Mesenchymal stem cell (in vitro differentiated cells and primary cell): ENCODE results near the gene SIGLEC11.
"Not testable (repeated sequence)": the region's sequence is repeated elsewhere in the genome, so short reads cannot be mapped to it uniquely, and the experiment has no call there.

Source experiments
- DNase-seq: peaks from one replicate; pipeline ENCODE4 v3.0.0-alpha.2; 2013
- H2AFZ ChIP-seq: one replicate; pipeline ENCODE4 v1.6.1; 2013; ENCODE audit warnings: low read depth, mild to moderate bottlenecking, control low read depth, inconsistent platforms, low read length, moderate library complexity
- H2AK5ac ChIP-seq: 2 replicates; pipeline ENCODE4 v1.6.1; 2013; ENCODE audit warnings: low read length, moderate library complexity, mild to moderate bottlenecking, inconsistent platforms; ENCODE audit not compliant: severe bottlenecking
- H2BK120ac ChIP-seq: one replicate; pipeline ENCODE4 v1.6.1; 2013; ENCODE audit warnings: low read depth, mild to moderate bottlenecking, inconsistent platforms, low read length, moderate library complexity
- H2BK12ac ChIP-seq, 2 experiments: one replicate each; pipeline ENCODE4 v1.6.1; 2013; ENCODE audit warnings: inconsistent platforms in 2 of 2, low read length in 2 of 2, mild to moderate bottlenecking in 2 of 2, moderate library complexity in 2 of 2, control low read depth in 1 of 2
- H2BK15ac ChIP-seq: one replicate; pipeline ENCODE4 v1.6.1; 2013; ENCODE audit warnings: mild to moderate bottlenecking, low read depth, inconsistent platforms; ENCODE audit not compliant: poor library complexity, severe bottlenecking
- H2BK5ac ChIP-seq: 2 replicates; pipeline ENCODE4 v1.6.1; 2013; ENCODE audit warnings: low read depth, mild to moderate bottlenecking, low read length, control low read depth, inconsistent platforms; ENCODE audit not compliant: poor library complexity, severe bottlenecking
- H3K14ac ChIP-seq, 2 experiments: one replicate each; pipeline ENCODE4 v1.6.1; 2013; ENCODE audit warnings: inconsistent platforms in 2 of 2, low read length in 2 of 2, control low read depth in 1 of 2, mild to moderate bottlenecking in 1 of 2, moderate library complexity in 1 of 2
- H3K18ac ChIP-seq, 2 experiments: one replicate each; pipeline ENCODE4 v1.6.1; 2013; ENCODE audit warnings: inconsistent platforms in 2 of 2, low read length in 2 of 2, control low read depth in 1 of 2, low read depth in 1 of 2, mild to moderate bottlenecking in 1 of 2
- H3K23ac ChIP-seq, 2 experiments: one replicate each; pipeline ENCODE4 v1.6.1; 2013; ENCODE audit warnings: inconsistent platforms in 2 of 2, low read length in 2 of 2, mild to moderate bottlenecking in 2 of 2, moderate library complexity in 2 of 2, control low read depth in 1 of 2
- H3K27ac ChIP-seq: 2 replicates; pipeline ENCODE4 v1.5.1; 2013; ENCODE audit warnings: mild to moderate bottlenecking, moderate library complexity, low read length, control low read depth, inconsistent platforms; ENCODE audit not compliant: poor library complexity, severe bottlenecking
- H3K27me3 ChIP-seq, 2 experiments: 2 replicates each; pipeline versions ENCODE4 v1.6.1 to v1.7.0; 2013; ENCODE audit warnings: low read length in 2 of 2, mild to moderate bottlenecking in 2 of 2, moderate library complexity in 2 of 2, control low read depth in 1 of 2, inconsistent platforms in 1 of 2; ENCODE audit not compliant: control insufficient read depth in 1 of 2, insufficient read depth in 1 of 2
- H3K36me3 ChIP-seq, 2 experiments: 2 replicates each; pipeline versions ENCODE4 v1.6.1 to v1.7.0; 2013; ENCODE audit warnings: low read length in 2 of 2, control low read depth in 1 of 2, inconsistent platforms in 1 of 2, low read depth in 1 of 2, mild to moderate bottlenecking in 1 of 2; ENCODE audit not compliant: insufficient read depth in 2 of 2, control insufficient read depth in 1 of 2
- H3K4ac ChIP-seq, 2 experiments: one replicate each; pipeline ENCODE4 v1.6.1; 2013; ENCODE audit warnings: inconsistent platforms in 2 of 2, low read length in 2 of 2, mild to moderate bottlenecking in 2 of 2, moderate library complexity in 2 of 2, control low read depth in 1 of 2, low read depth in 1 of 2
- H3K4me1 ChIP-seq: 2 replicates; pipeline ENCODE4 v1.6.1; 2013; ENCODE audit warnings: low read depth, low read length, control low read depth; ENCODE audit not compliant: control insufficient read depth, insufficient read depth
- H3K4me2 ChIP-seq: 2 replicates; pipeline ENCODE4 v1.6.1; 2013; ENCODE audit warnings: low read length, mild to moderate bottlenecking, inconsistent platforms; ENCODE audit not compliant: poor library complexity, severe bottlenecking
- H3K4me3 ChIP-seq, 2 experiments: 2 replicates each; pipeline versions ENCODE4 v1.5.1 to v1.7.0; 2013; ENCODE audit warnings: low read length in 2 of 2, mild to moderate bottlenecking in 2 of 2, control low read depth in 1 of 2, low read depth in 1 of 2; ENCODE audit not compliant: insufficient read depth in 1 of 2
- H3K79me1 ChIP-seq: replicated peaks from 2 replicates; pipeline ENCODE4 v1.6.1; 2013; ENCODE audit warnings: mild to moderate bottlenecking, control low read depth, low read length, inconsistent platforms; ENCODE audit not compliant: poor library complexity, severe bottlenecking
- H3K9ac ChIP-seq: 2 replicates; pipeline ENCODE4 v1.7.0; 2013; ENCODE audit warnings: mild to moderate bottlenecking, low read length, moderate library complexity
- H3K9me3 ChIP-seq: 2 replicates; pipeline ENCODE4 v1.7.0; 2013; ENCODE audit warnings: mild to moderate bottlenecking, low read length; ENCODE audit not compliant: control insufficient read depth
- H4K8ac ChIP-seq: one replicate; pipeline ENCODE4 v1.6.1; 2013; ENCODE audit warnings: inconsistent platforms, mild to moderate bottlenecking, low read length, moderate library complexity
- H4K91ac ChIP-seq: one replicate; pipeline ENCODE4 v1.6.1; 2013; ENCODE audit warnings: mild to moderate bottlenecking, low read length, inconsistent platforms
- WGBS: methylation state at CpG from one replicate; pipeline ENCODE4 v1.1.7; 2013; ENCODE audit warnings: mixed read lengths; 5-methylcytosine and 5-hydroxymethylcytosine counted together

The SIGLEC11 gene

GRCh38 chr19:49927526-49928264, 33.3 kb downstream of the SIGLEC11 start:
- Histone ChIP-seq H3K9ac (peak overlapping the region; percentile 97), H3K36me3 (peaks cover 48% of the 10 kb centered on the region in 2 experiments), H2BK120ac (no peak overlapping the region), H3K4me1 (peaks cover 17% of the 10 kb centered on the region), H3K4me2 (peak overlapping the region; percentile 38), H4K8ac (no peak overlapping the region), H3K9me3 (no peaks in the 10 kb centered on the region), H3K27ac (peak overlapping the region; percentile 27), H3K27me3 (no peaks in the 10 kb centered on the region), H2BK5ac (no peak overlapping the region), H3K4ac (no peak overlapping the region), H2AK5ac (peak overlapping the region; percentile 44), H3K4me3 (peak overlapping the region in 1 of 2 experiments; percentile 31), H2BK12ac (no peak overlapping the region), H3K18ac (no peak overlapping the region), H3K23ac (no peak overlapping the region), H2AFZ (no peak overlapping the region), H3K14ac (no peak overlapping the region), H2BK15ac (peak overlapping the region; percentile 30), H3K79me1 (peaks cover 14% of the 10 kb centered on the region), H4K91ac (peak overlapping the region; percentile 3)
- 92% methylated on average over 13 of the region's 14 CpGs for WGBS
- DNase-seq, result no peak

- no peak overlapping the region for H4K91ac ChIP-seq
- H3K27ac ChIP-seq, result no peak overlapping the region
- H3K4me2 ChIP-seq, result no peak overlapping the region
- no peak overlapping the region for H3K18ac ChIP-seq
- no peak overlapping the region for H2AFZ ChIP-seq
- peaks cover 42 to 57% of the 10 kb centered on the region in 2 experiments for H3K36me3 ChIP-seq
- no peak overlapping the region for H3K23ac ChIP-seq
- DNase-seq, result no peak
- H2BK15ac ChIP-seq, result no peak overlapping the region
- 97% methylated on average over 9 of the region's 10 CpGs for WGBS
- no peak overlapping the region for H4K8ac ChIP-seq
- H3K9me3 ChIP-seq, result no peaks in the 10 kb centered on the region
- no peak overlapping the region for H2BK120ac ChIP-seq
- H3K4me3 ChIP-seq, result no peak overlapping the region
- peaks cover 29% of the 10 kb centered on the region for H3K4me1 ChIP-seq
- H3K79me1 ChIP-seq, result peaks cover 11% of the 10 kb centered on the region
- no peak overlapping the region for H2BK5ac ChIP-seq
- no peak overlapping the region for H3K9ac ChIP-seq
- H3K14ac ChIP-seq, result no peak overlapping the region
- H2AK5ac ChIP-seq, result no peak overlapping the region
- no peaks in the 10 kb centered on the region for H3K27me3 ChIP-seq
- H3K4ac ChIP-seq, result no peak overlapping the region
- H2BK12ac ChIP-seq, result no peak overlapping the region
These were observed 34.5 kb downstream of the SIGLEC11 start for GRCh38 chr19:49926515-49926914.

- Histone ChIP-seq H3K4me3 (no peak overlapping the region), H3K27me3 (no peaks in the 10 kb centered on the region), H3K4me1 (peaks cover 30% of the 10 kb centered on the region), H3K23ac (no peak overlapping the region), H3K27ac (no peak overlapping the region), H4K8ac (no peak overlapping the region), H3K14ac (no peak overlapping the region), H3K36me3 (peaks cover 51 to 58% of the 10 kb centered on the region in 2 experiments), H3K18ac (no peak overlapping the region), H3K4ac (no peak overlapping the region), H3K9me3 (no peaks in the 10 kb centered on the region), H2AK5ac (no peak overlapping the region), H2AFZ (no peak overlapping the region), H2BK12ac (no peak overlapping the region), H3K79me1 (peaks cover 13% of the 10 kb centered on the region), H2BK120ac (no peak overlapping the region), H2BK5ac (no peak overlapping the region), H3K9ac (no peak overlapping the region), H2BK15ac (no peak overlapping the region), H4K91ac (no peak overlapping the region), H3K4me2 (no peak overlapping the region)
- WGBS, result over 99% methylated on average over 5 of the region's 5 CpGs
- no peak for DNase-seq
These were observed 35.5 kb downstream of the SIGLEC11 start for GRCh38 chr19:49925486-49925885.

- Histone ChIP-seq H3K4me1 (peaks cover 28% of the 10 kb centered on the region), H3K79me1 (peaks cover 10% of the 10 kb centered on the region), H3K36me3 (peaks cover 53 to 60% of the 10 kb centered on the region in 2 experiments), H3K9ac (peak overlapping the region; percentile 8)
- not testable (repeated sequence) for H3K27ac ChIP-seq, H4K91ac ChIP-seq, H2BK5ac ChIP-seq, H2AK5ac ChIP-seq, DNase-seq, H3K9me3 ChIP-seq, H2BK15ac ChIP-seq, H3K27me3 ChIP-seq, H3K4ac ChIP-seq, H3K14ac ChIP-seq, H3K4me3 ChIP-seq, H2BK12ac ChIP-seq, H4K8ac ChIP-seq, H2BK120ac ChIP-seq, H3K18ac ChIP-seq, H2AFZ ChIP-seq, H3K4me2 ChIP-seq, H3K23ac ChIP-seq
- WGBS, result 98% methylated on average over 13 of the region's 13 CpGs
These were observed 36.1 kb downstream of the SIGLEC11 start for GRCh38 chr19:49924881-49925210.
